HEK293 (cell line): Measurements from ENCODE around the gene SLC25A26.

Experiments used
- CTCF ChIA-PET: fragments of 350-600 bp; formaldehyde crosslinking; extraction: SDS; loops from one replicate; lab custom pipeline; 2021; ENCODE audit warnings: antibody characterized with exemption; lab: Yijun Ruan, JAX
- POLR2A ChIA-PET: fragments of 300-600 bp; formaldehyde crosslinking; extraction: SDS; loops from one replicate; lab custom pipeline; 2020; ENCODE audit warnings: antibody characterized with exemption, inconsistent platforms; lab: Yijun Ruan, JAX
- H3K27ac ChIP-seq: fragments of 200-500 bp; sonication (Bioruptor generic); 2 replicates; pipeline ENCODE4 v1.5.1; 2014; ENCODE audit warnings: low read depth, low read length, control low read depth, inconsistent platforms; ENCODE audit errors: extremely low read depth
- H3K36me3 ChIP-seq, 2 experiments: fragments of 200-500 bp in 1 of 2; sonication (Bioruptor generic) in 1 of 2; 1 replicate in 1 of 2; 2 replicates in 1 of 2; pipeline ENCODE4 v1.5.1; 2014 to 2017; ENCODE audit warnings: inconsistent platforms in 2 of 2, low read length in 2 of 2; ENCODE audit not compliant: control insufficient read depth in 2 of 2, insufficient read depth in 1 of 2
- H3K4me1 ChIP-seq: fragments of 200-500 bp; sonication (Bioruptor generic); 2 replicates; pipeline ENCODE4 v1.5.1; 2014; ENCODE audit warnings: mild to moderate bottlenecking, low read length, inconsistent platforms; ENCODE audit not compliant: control insufficient read depth, insufficient read depth
- H3K4me3 ChIP-seq: 2 replicates; pipeline ENCODE4 v1.5.1; 2011; ENCODE audit warnings: low read depth, mild to moderate bottlenecking, control low read depth, low read length, moderate library complexity
- H3K9me3 ChIP-seq: fragments of 200-500 bp; sonication (Bioruptor generic); 2 replicates; pipeline ENCODE4 v1.5.1; 2014; ENCODE audit warnings: low read depth, low read length, inconsistent platforms; ENCODE audit not compliant: control insufficient read depth, insufficient read depth
- HOXA7 ChIP-seq: sonication (generic); formaldehyde crosslinking; IDR thresholded peaks from 2 replicates; pipeline ENCODE4 v1.8.1; 2022; ENCODE audit warnings: missing genetic modification reagents, borderline replicate concordance
- KLF16 ChIP-seq: fragments of 450-650 bp; formaldehyde crosslinking; IDR thresholded peaks from 2 replicates; pipeline ENCODE4 v1.5.1; 2017; ENCODE audit warnings: missing biosample characterization, missing genetic modification characterization
- KLF7 ChIP-seq: fragments of 450-650 bp; formaldehyde crosslinking; IDR thresholded peaks from 2 replicates; pipeline ENCODE4 v1.5.1; 2016; ENCODE audit warnings: missing biosample characterization, missing genetic modification characterization, borderline replicate concordance
- MEIS1 ChIP-seq: sonication (generic); formaldehyde crosslinking; IDR thresholded peaks from 2 replicates; pipeline ENCODE4 v1.8.1; 2022; ENCODE audit warnings: missing genetic modification reagents, mild to moderate bottlenecking, borderline replicate concordance
- OSR2 ChIP-seq: fragments of 450-650 bp; formaldehyde crosslinking; IDR thresholded peaks from 2 replicates; pipeline ENCODE4 v1.5.1; 2016; ENCODE audit warnings: missing biosample characterization, missing genetic modification characterization
- ZBTB20 ChIP-seq: fragments of 450-650 bp; formaldehyde crosslinking; IDR thresholded peaks from 2 replicates; pipeline ENCODE4 v1.5.1; 2016; ENCODE audit warnings: missing biosample characterization, missing genetic modification characterization
- ZNF121 ChIP-seq: fragments of 450-650 bp; formaldehyde crosslinking; IDR thresholded peaks from 2 replicates; pipeline ENCODE4 v1.5.1; 2016; ENCODE audit warnings: missing biosample characterization, missing genetic modification characterization
- ZNF184 ChIP-seq: fragments of 450-650 bp; IDR thresholded peaks from 2 replicates; pipeline ENCODE4 v1.5.1; 2018; ENCODE audit warnings: missing biosample characterization, mild to moderate bottlenecking, missing genetic modification characterization
- ZNF223 ChIP-seq: fragments of 450-650 bp; formaldehyde crosslinking; IDR thresholded peaks from 2 replicates; pipeline ENCODE4 v1.5.1; 2016; ENCODE audit warnings: missing biosample characterization, missing genetic modification characterization
- ZNF335 ChIP-seq: fragments of 450-650 bp; formaldehyde crosslinking; conservative IDR thresholded peaks from 2 replicates; pipeline ENCODE4 v1.5.1; 2016; ENCODE audit warnings: missing biosample characterization, missing genetic modification characterization
- ZNF341 ChIP-seq: fragments of 450-650 bp; formaldehyde crosslinking; IDR thresholded peaks from 2 replicates; pipeline ENCODE4; 2016; ENCODE audit warnings: low read depth, missing biosample characterization, missing genetic modification characterization
- ZNF426 ChIP-seq: fragments of 450-650 bp; formaldehyde crosslinking; IDR thresholded peaks from 2 replicates; pipeline ENCODE4 v1.5.1; 2017; ENCODE audit warnings: missing biosample characterization, missing genetic modification characterization, mild to moderate bottlenecking, inconsistent platforms, moderate library complexity
- ZNF510 ChIP-seq: fragments of 450-650 bp; formaldehyde crosslinking; IDR thresholded peaks from 2 replicates; pipeline ENCODE4 v1.5.1; 2018; ENCODE audit warnings: mild to moderate bottlenecking, missing genetic modification characterization, missing biosample characterization; ENCODE audit not compliant: insufficient replicate concordance
- ZNF521 ChIP-seq: fragments of 450-650 bp; formaldehyde crosslinking; IDR thresholded peaks from 2 replicates; pipeline ENCODE4 v1.5.1; 2017; ENCODE audit warnings: missing biosample characterization, mild to moderate bottlenecking, missing genetic modification characterization
- ZNF571 ChIP-seq: fragments of 450-650 bp; formaldehyde crosslinking; IDR thresholded peaks from 2 replicates; pipeline ENCODE4 v1.5.0; 2017; ENCODE audit warnings: missing biosample characterization, missing genetic modification characterization
- ZNF624 ChIP-seq: fragments of 450-650 bp; formaldehyde crosslinking; IDR thresholded peaks from 2 replicates; pipeline ENCODE4 v1.5.1; 2017; ENCODE audit warnings: missing biosample characterization, missing genetic modification characterization
- ZNF701 ChIP-seq: fragments of 450-650 bp; formaldehyde crosslinking; IDR thresholded peaks from 2 replicates; pipeline ENCODE4 v1.5.1; 2016; ENCODE audit warnings: missing biosample characterization, missing genetic modification characterization
- ZNF837 ChIP-seq: fragments of 450-650 bp; formaldehyde crosslinking; IDR thresholded peaks from 2 replicates; pipeline ENCODE4 v1.5.1; 2016; ENCODE audit warnings: missing biosample characterization, missing genetic modification characterization
- TF ChIP-seq, protein P1 (sequence below): fragments of 450-650 bp; formaldehyde crosslinking; IDR thresholded peaks from 2 replicates; pipeline ENCODE4 v1.5.1; 2016; ENCODE audit warnings: missing biosample characterization, missing genetic modification characterization
- TF ChIP-seq, protein P2 (sequence below): fragments of 450-650 bp; formaldehyde crosslinking; IDR thresholded peaks from 2 replicates; pipeline ENCODE4 v1.5.1; 2017; ENCODE audit warnings: missing biosample characterization, mild to moderate bottlenecking, missing genetic modification characterization, moderate library complexity
- TF ChIP-seq, protein P3 (sequence below): fragments of 450-650 bp; formaldehyde crosslinking; IDR thresholded peaks from 2 replicates; pipeline ENCODE4 v1.5.1; 2016; ENCODE audit warnings: missing biosample characterization, missing genetic modification characterization

SLC25A26 gene

DNA sequence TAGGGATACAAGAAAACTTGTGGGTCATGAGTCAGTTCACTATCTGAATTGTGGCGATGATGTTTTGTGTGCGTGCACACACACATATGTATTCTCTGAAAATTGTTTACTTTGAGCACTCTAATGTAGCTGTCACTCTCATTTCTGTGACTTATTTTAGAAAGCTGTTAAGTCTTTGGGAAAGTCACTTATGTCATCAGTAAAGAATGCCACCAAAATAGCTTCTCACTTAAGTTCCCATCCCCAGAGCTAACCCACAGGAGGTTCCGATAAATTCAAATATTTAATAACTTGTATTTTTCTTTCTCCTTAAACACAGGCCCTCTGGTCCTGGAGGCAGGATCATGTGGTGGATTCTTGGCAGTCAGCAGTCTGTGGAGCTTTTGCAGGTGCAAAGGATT lies 141.7 kb downstream of the SLC25A26 start:
- H3K4me3 ChIP-seq, result no peak overlapping the region
- ChIA-PET POLR2A (no interaction called here), CTCF (interaction anchor here (0.6 to 2.1 kb wide), 2 partner anchors 16 to 35 kb away, joined by 3 to 10 read pairs; no protein-coding TSS in a partner anchor)
- no peaks in the 10 kb centered on the region for H3K36me3 ChIP-seq
- TF ChIP-seq ZBTB20 (tag by site-specific recombination) (no peak), ZNF335 (tag by site-specific recombination) (no peak), KLF7 (no peak), MEIS1 (CRISPR knock-in tag) (no peak)
- H3K4me1 ChIP-seq, result no peaks in the 10 kb centered on the region
- H3K9me3 ChIP-seq, result no peaks in the 10 kb centered on the region
- no peak overlapping the region for H3K27ac ChIP-seq

DNA sequence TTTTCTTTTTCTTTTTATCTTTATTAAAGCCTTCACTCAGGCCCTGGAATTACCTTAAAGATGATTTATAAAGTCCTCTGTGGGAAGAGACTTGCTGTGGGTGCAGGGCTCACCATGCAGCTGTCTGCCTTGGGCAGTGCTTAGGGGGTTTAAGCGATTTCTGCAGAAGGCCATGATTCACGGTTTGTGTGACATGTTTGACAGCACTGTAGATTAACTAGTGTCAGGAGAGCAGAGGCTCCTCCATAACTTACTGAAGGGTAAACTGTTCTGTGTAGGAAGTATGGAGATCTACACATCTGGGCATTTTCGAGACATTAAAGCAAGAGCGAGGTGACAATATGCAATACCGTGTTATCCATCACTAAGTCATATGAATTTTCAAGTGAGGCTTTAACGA lies 142.3 kb downstream of the SLC25A26 start:
- CTCF ChIA-PET, result interaction anchor here (0.6 to 2.1 kb wide), 2 partner anchors 15 to 36 kb away, joined by 3 to 10 read pairs; no protein-coding TSS in a partner anchor
- POLR2A ChIA-PET, result no interaction called here

DNA sequence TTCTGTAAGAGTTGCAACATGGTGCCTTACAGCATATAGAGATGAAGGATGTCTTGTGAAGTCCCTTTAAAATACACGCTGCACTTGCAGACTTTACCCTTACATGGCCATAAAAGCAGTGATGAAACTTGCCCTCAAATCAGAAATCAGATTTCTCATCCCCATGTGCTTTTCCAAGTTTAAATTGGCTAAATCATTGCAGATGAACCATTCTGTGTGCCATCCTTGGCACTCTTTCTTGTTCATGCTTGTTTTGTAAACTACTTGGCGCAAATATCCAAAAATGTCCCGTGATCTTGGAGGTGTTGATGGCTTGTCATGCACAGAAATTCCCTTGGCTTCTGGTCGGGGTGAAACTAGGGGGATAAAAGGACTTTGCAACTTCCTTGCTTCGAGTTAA lies 144.3 kb downstream of the SLC25A26 start:
- no peak for TF ChIP-seq ZNF184 (tag by site-specific recombination)
- no peak for TF ChIP-seq ZNF426 (tag by site-specific recombination)
- Histone ChIP-seq H3K36me3 (peaks cover 0 to under 1% of the 10 kb centered on the region in 2 experiments; a peak in 1 of 3 replicates), H3K9me3 (no peaks in the 10 kb centered on the region), H3K27ac (no peak overlapping the region), H3K4me3 (no peak overlapping the region), H3K4me1 (no peaks in the 10 kb centered on the region)
- ChIA-PET POLR2A (no interaction called here), CTCF (interaction anchor here (1.0 kb wide), 1 partner anchor 451 kb away, joined by 3 read pairs; no protein-coding TSS in a partner anchor)

More for the DNA sequence above, 142.3 kb downstream of the SLC25A26 start:
- no peaks in the 10 kb centered on the region for H3K36me3 ChIP-seq
- H3K27ac ChIP-seq, result no peak overlapping the region
- no peak for TF ChIP-seq ZNF510 (tag by site-specific recombination)
- TF ChIP-seq ZNF571 (tag by site-specific recombination), result no peak
- TF ChIP-seq OSR2 (tag by site-specific recombination), result no peak
- no peak for TF ChIP-seq ZNF837
- no peak for TF ChIP-seq ZNF223 (tag by site-specific recombination)
- no peak for TF ChIP-seq HOXA7 (CRISPR knock-in tag)
- no peak for TF ChIP-seq ZNF341 (tag by site-specific recombination)
- TF ChIP-seq, protein P1, sequence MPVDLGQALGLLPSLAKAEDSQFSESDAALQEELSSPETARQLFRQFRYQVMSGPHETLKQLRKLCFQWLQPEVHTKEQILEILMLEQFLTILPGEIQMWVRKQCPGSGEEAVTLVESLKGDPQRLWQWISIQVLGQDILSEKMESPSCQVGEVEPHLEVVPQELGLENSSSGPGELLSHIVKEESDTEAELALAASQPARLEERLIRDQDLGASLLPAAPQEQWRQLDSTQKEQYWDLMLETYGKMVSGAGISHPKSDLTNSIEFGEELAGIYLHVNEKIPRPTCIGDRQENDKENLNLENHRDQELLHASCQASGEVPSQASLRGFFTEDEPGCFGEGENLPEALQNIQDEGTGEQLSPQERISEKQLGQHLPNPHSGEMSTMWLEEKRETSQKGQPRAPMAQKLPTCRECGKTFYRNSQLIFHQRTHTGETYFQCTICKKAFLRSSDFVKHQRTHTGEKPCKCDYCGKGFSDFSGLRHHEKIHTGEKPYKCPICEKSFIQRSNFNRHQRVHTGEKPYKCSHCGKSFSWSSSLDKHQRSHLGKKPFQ (tag by site-specific recombination), result no peak
- TF ChIP-seq, protein P2, sequence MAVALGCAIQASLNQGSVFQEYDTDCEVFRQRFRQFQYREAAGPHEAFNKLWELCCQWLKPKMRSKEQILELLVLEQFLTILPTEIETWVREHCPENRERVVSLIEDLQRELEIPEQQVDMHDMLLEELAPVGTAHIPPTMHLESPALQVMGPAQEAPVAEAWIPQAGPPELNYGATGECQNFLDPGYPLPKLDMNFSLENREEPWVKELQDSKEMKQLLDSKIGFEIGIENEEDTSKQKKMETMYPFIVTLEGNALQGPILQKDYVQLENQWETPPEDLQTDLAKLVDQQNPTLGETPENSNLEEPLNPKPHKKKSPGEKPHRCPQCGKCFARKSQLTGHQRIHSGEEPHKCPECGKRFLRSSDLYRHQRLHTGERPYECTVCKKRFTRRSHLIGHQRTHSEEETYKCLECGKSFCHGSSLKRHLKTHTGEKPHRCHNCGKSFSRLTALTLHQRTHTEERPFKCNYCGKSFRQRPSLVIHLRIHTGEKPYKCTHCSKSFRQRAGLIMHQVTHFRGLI (tag by site-specific recombination), result no peak
- no peak for TF ChIP-seq ZNF624 (tag by site-specific recombination)
- TF ChIP-seq, protein P3, sequence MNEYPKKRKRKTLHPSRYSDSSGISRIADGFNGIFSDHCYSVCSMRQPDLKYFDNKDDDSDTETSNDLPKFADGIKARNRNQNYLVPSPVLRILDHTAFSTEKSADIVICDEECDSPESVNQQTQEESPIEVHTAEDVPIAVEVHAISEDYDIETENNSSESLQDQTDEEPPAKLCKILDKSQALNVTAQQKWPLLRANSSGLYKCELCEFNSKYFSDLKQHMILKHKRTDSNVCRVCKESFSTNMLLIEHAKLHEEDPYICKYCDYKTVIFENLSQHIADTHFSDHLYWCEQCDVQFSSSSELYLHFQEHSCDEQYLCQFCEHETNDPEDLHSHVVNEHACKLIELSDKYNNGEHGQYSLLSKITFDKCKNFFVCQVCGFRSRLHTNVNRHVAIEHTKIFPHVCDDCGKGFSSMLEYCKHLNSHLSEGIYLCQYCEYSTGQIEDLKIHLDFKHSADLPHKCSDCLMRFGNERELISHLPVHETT, result no peak
- TF ChIP-seq ZNF121, result no peak
- no peak for TF ChIP-seq ZNF521 (tag by site-specific recombination)
- TF ChIP-seq KLF16 (tag by site-specific recombination), result no peak
- no peak for TF ChIP-seq ZNF701 (tag by site-specific recombination)
- H3K4me3 ChIP-seq, result no peak overlapping the region
- no peaks in the 10 kb centered on the region for H3K9me3 ChIP-seq
- no peaks in the 10 kb centered on the region for H3K4me1 ChIP-seq
